Activated CD4-positive, alpha-beta T cell treated with anti-CD3 and anti-CD28 coated beads, Interleukin-2, amount 10 ng/mL, durations not matched to agents 7 days and 5 days (primary cell): ENCODE measurements around the gene THOC7. TPM values are rescaled to one million over a fixed set of nuclear protein-coding genes. Genes with fewer than 3 reads are reported as not detected.

Experiments used
- CTCF ChIA-PET: fragments of 350-600 bp; sonication (Branson Sonifier 250); formaldehyde crosslinking; loops from one replicate; lab custom pipeline; 2021; ENCODE audit warnings: antibody characterized with exemption; lab: Charles Lee
- POLR2A ChIA-PET: fragments of 350-600 bp; sonication (Branson Sonifier 250); formaldehyde crosslinking; loops from one replicate; lab custom pipeline; 2021; ENCODE audit warnings: antibody characterized with exemption; lab: Charles Lee
- DNase-seq: peaks from one replicate; pipeline ENCODE4 v3.0.0-alpha.2; 2020
- H3K27ac Mint-ChIP-seq: one replicate; pipeline ENCODE4 v1.8.0; 2021; ENCODE audit warnings: mild to moderate bottlenecking, moderate library complexity, mixed read lengths
- H3K27me3 Mint-ChIP-seq: one replicate; pipeline ENCODE4 v1.8.0; 2021; ENCODE audit warnings: mixed read lengths
- H3K36me3 Mint-ChIP-seq: one replicate; pipeline ENCODE4 v1.8.0; 2021; ENCODE audit warnings: low read depth, mixed read lengths
- H3K4me1 Mint-ChIP-seq: one replicate; pipeline ENCODE4 v1.8.0; 2021; ENCODE audit warnings: mixed read lengths
- H3K4me3 Mint-ChIP-seq: one replicate; pipeline ENCODE4 v1.8.0; 2021; ENCODE audit warnings: mild to moderate bottlenecking, moderate library complexity, mixed read lengths
- H3K9me3 Mint-ChIP-seq: one replicate; pipeline ENCODE4 v1.8.0; 2021; ENCODE audit warnings: mixed read lengths
- total RNA-seq, 2 experiments: library from RNA; stranded (reverse); gene quantifications; one replicate each; pipeline ENCODE4 v1.2.3, GENCODE V29; 2021

The THOC7 gene
- total RNA-seq, 2 experiments from 2014 or later = 62.2 to 68.8 TPM

- peaks cover 28% of the 10 kb centered on the region for H3K4me1 Mint-ChIP-seq
- peaks cover 45% of the 10 kb centered on the region for H3K36me3 Mint-ChIP-seq
- ChIA-PET POLR2A (no interaction called here), CTCF (no interaction called here)
- no peaks in the 10 kb centered on the region for H3K9me3 Mint-ChIP-seq
- H3K27me3 Mint-ChIP-seq = no peaks in the 10 kb centered on the region
- H3K27ac Mint-ChIP-seq = no peak overlapping the region
- no peak for DNase-seq
- H3K4me3 Mint-ChIP-seq = no peak overlapping the region
Observed at GRCh38 chr3:63900010-63900409, 36.4 kb upstream of the THOC7 start.

DNA sequence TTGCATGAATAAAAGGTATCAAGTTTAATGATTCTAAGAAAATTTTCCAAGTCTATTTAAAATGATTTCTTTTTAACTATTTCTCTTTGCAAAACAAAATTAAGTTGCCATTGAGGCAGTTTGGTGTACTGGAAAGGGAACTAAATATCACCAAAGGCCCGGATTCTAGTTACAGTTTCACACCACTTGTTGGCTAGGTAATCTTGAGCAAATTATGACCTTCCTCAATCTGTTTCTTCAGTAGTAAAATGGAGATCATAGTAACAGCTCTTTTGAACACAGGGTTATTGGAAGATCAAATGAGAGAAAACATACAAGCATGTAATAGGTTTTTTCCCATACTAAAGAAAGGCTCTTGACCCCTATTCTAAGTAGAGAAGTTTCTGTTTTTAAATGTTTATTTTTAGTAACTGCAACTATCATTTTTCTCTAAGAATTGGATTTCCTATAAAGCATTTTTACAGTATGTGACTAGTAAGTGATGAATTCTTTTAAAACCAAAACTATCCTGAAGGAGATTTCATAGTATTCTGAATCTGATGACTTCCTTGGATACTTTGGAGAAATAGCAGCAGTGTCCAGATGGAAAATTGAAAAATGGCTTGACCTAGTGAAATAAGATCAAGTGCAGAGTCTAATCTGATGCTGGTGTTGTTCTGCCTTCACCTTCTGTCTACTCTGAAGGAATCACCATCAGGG is 32.9 kb upstream of the THOC7 start:
- ChIA-PET CTCF (no interaction called here), POLR2A (no interaction called here)
- H3K4me1 Mint-ChIP-seq = peaks cover 33% of the 10 kb centered on the region
- no peaks in the 10 kb centered on the region for H3K27me3 Mint-ChIP-seq
- no peak overlapping the region for H3K27ac Mint-ChIP-seq
- no peak overlapping the region for H3K4me3 Mint-ChIP-seq
- peaks cover 43% of the 10 kb centered on the region for H3K36me3 Mint-ChIP-seq
- H3K9me3 Mint-ChIP-seq = no peaks in the 10 kb centered on the region
- no peak for DNase-seq

GRCh38 chr3:63895422-63896189 is 32.0 kb upstream of the THOC7 start:
- H3K9me3 Mint-ChIP-seq = no peaks in the 10 kb centered on the region
- no peak overlapping the region for H3K4me3 Mint-ChIP-seq
- H3K36me3 Mint-ChIP-seq = peaks cover 41% of the 10 kb centered on the region
- no peak overlapping the region for H3K27ac Mint-ChIP-seq
- CTCF ChIA-PET = interaction anchor here (0.6 to 1.5 kb wide), 3 partner anchors 23 to 1571 kb away, joined by 3 to 5 read pairs (median 4); no protein-coding TSS in a partner anchor
- no peaks in the 10 kb centered on the region for H3K27me3 Mint-ChIP-seq
- POLR2A ChIA-PET = no interaction called here
- H3K4me1 Mint-ChIP-seq = peaks cover 32% of the 10 kb centered on the region
- DNase-seq = no peak

DNA sequence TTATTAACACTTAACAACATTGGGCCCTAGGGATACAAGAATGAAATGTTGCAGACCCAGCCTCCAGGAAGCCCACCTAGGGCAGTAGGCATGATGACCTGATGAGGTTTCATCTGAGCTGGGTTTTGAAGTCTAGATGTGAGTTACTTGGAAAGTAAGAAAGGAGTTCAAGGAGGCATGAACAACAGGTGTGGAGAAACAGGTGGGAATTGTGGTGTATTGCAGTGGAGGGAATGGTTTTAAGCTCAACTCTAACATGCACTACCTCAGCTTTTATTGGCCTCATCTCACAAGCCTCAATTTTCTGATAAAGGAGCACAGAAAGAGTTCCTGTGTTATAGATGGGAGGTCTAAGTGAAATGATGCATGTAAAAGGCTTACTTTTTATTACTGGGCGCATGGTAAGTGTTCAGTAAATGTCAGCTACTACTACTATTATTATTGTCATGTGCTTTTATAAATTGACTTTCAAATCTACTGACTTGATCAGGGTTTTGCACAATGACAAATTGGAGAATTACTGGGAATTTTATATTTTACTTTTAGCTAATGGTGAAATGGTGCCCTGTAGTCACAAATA is 29.3 kb upstream of the THOC7 start:
- CTCF ChIA-PET = interaction anchor here (0.6 kb wide), 1 partner anchor 60 kb away, joined by 4 read pairs; no protein-coding TSS in a partner anchor
- H3K27ac Mint-ChIP-seq = no peak overlapping the region
- peaks cover 23% of the 10 kb centered on the region for H3K36me3 Mint-ChIP-seq
- no peak for DNase-seq
- POLR2A ChIA-PET = no interaction called here
- peaks cover 22% of the 10 kb centered on the region for H3K4me1 Mint-ChIP-seq
- H3K9me3 Mint-ChIP-seq = no peaks in the 10 kb centered on the region
- no peak overlapping the region for H3K4me3 Mint-ChIP-seq
- no peaks in the 10 kb centered on the region for H3K27me3 Mint-ChIP-seq

GRCh38 chr3:63891518-63891917 is 27.9 kb upstream of the THOC7 start:
- ChIA-PET CTCF (no interaction called here), POLR2A (no interaction called here)
- no peak overlapping the region for H3K4me3 Mint-ChIP-seq
- H3K27me3 Mint-ChIP-seq = no peaks in the 10 kb centered on the region
- no peaks in the 10 kb centered on the region for H3K9me3 Mint-ChIP-seq
- H3K36me3 Mint-ChIP-seq = peaks cover 23% of the 10 kb centered on the region
- no peak overlapping the region for H3K27ac Mint-ChIP-seq
- peaks cover 24% of the 10 kb centered on the region for H3K4me1 Mint-ChIP-seq
- no peak for DNase-seq

GRCh38 chr3:63886858-63887257 is 23.3 kb upstream of the THOC7 start:
- Mint-ChIP-seq H3K4me3 (no peak overlapping the region), H3K4me1 (peaks cover 15% of the 10 kb centered on the region), H3K9me3 (no peaks in the 10 kb centered on the region), H3K27me3 (no peaks in the 10 kb centered on the region), H3K36me3 (peaks cover 12% of the 10 kb centered on the region), H3K27ac (no peak overlapping the region)
- ChIA-PET POLR2A (no interaction called here), CTCF (no interaction called here)
- DNase-seq = no peak

DNA sequence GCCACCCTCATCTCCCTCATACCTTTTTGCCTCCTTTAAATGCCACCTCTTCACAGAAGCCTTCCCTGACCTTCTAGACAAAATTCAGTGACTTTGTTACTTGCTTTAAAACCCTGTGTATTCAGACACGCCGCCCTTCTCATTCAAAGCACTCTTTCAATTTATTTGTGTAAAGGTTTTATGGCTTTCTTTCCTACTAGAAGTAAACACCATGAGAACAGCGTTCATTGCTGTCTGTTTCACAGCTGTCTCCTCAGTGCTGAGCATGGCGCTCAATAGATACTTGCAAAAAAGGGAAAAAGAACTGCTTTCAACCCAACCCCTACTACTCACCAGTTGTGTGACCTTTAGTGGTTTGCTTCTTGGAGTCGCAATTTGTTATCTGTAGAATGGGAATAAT is 17.0 kb upstream of the THOC7 start:
- Mint-ChIP-seq H3K27ac (no peak overlapping the region), H3K27me3 (no peaks in the 10 kb centered on the region), H3K4me3 (no peak overlapping the region), H3K4me1 (peaks cover 41% of the 10 kb centered on the region), H3K9me3 (no peaks in the 10 kb centered on the region), H3K36me3 (peaks cover 5% of the 10 kb centered on the region)
- ChIA-PET CTCF (no interaction called here), POLR2A (no interaction called here)
- DNase-seq = no peak

GRCh38 chr3:63878394-63879060 is 14.9 kb upstream of the THOC7 start:
- no peaks in the 10 kb centered on the region for H3K9me3 Mint-ChIP-seq
- no peak overlapping the region for H3K27ac Mint-ChIP-seq
- no peak overlapping the region for H3K4me3 Mint-ChIP-seq
- ChIA-PET POLR2A (no interaction called here), CTCF (interaction anchor here (1.8 kb wide), 1 partner anchor 10 kb away, joined by 6 read pairs; no protein-coding TSS in a partner anchor)
- no peak for DNase-seq
- H3K27me3 Mint-ChIP-seq = no peaks in the 10 kb centered on the region
- peaks cover 53% of the 10 kb centered on the region for H3K4me1 Mint-ChIP-seq
- peaks cover 2% of the 10 kb centered on the region for H3K36me3 Mint-ChIP-seq

- DNase-seq = no peak
- POLR2A ChIA-PET = no interaction called here
- Mint-ChIP-seq H3K9me3 (no peaks in the 10 kb centered on the region), H3K27ac (no peak overlapping the region), H3K4me1 (peaks cover 53% of the 10 kb centered on the region), H3K27me3 (no peaks in the 10 kb centered on the region), H3K36me3 (peaks cover 2% of the 10 kb centered on the region), H3K4me3 (no peak overlapping the region)
- CTCF ChIA-PET = interaction anchor here (1.8 kb wide), 1 partner anchor 9 kb away, joined by 6 read pairs; no protein-coding TSS in a partner anchor
Observed at GRCh38 chr3:63877737-63878393, 14.3 kb upstream of the THOC7 start.

DNA sequence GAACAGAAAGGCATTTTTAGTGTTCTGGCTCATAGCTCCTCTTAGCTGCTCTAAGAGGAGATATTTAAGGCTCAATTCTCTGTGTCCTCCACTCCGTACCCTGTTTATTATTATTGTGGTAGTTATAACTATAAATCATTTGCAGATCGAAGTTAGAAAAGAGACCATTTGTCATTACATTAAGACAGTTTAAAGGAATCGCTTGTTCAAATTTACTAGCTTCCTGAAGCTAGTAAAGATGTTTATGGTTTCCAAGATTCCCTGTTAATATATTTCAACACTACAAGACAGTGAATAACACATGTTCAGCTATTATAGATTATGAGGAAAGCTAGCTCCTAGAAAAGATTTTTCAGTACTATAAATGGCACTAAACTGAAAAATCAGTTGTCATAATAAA is 12.7 kb upstream of the THOC7 start:
- POLR2A ChIA-PET = no interaction called here

DNA sequence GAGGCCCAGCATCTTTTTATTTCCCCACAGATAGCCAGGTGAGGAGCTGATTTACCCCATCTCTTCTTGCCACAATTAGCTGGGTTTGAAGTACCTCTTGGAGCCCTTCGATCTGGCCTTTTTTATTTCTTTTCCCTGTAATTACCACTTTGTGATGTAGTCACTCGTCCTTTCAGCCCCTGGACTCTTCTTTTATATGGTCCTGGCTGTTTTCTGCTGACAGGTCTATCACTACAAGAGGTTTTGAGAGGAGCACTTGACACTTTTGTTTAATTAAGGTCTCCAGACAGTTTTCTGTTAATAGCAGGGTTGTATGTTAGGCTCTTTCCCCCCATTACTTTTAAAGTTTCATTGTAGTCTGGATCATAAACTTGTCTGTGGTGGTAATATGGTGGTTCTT is 11.9 kb upstream of the THOC7 start:
- no peaks in the 10 kb centered on the region for H3K27me3 Mint-ChIP-seq
- H3K9me3 Mint-ChIP-seq = no peaks in the 10 kb centered on the region
- H3K4me3 Mint-ChIP-seq = no peak overlapping the region
- no peak for DNase-seq
- H3K4me1 Mint-ChIP-seq = peaks cover 58% of the 10 kb centered on the region
- ChIA-PET CTCF (no interaction called here), POLR2A (no interaction called here)
- no peak overlapping the region for H3K27ac Mint-ChIP-seq
- peaks cover 5% of the 10 kb centered on the region for H3K36me3 Mint-ChIP-seq

More for the DNA sequence above, 12.7 kb upstream of the THOC7 start:
- Mint-ChIP-seq H3K4me1 (peaks cover 58% of the 10 kb centered on the region), H3K27me3 (no peaks in the 10 kb centered on the region), H3K4me3 (no peak overlapping the region), H3K9me3 (no peaks in the 10 kb centered on the region), H3K27ac (no peak overlapping the region), H3K36me3 (peaks cover 2% of the 10 kb centered on the region)
- CTCF ChIA-PET = interaction anchor here (0.7 kb wide), 1 partner anchor 102 kb away, joined by 3 read pairs; no protein-coding TSS in a partner anchor
- no peak for DNase-seq

GRCh38 chr3:63874769-63875168 is 11.2 kb upstream of the THOC7 start:
- Mint-ChIP-seq H3K4me3 (no peak overlapping the region), H3K36me3 (peaks cover 6% of the 10 kb centered on the region), H3K27ac (no peak overlapping the region), H3K9me3 (no peaks in the 10 kb centered on the region), H3K27me3 (no peaks in the 10 kb centered on the region), H3K4me1 (peaks cover 60% of the 10 kb centered on the region)
- no peak for DNase-seq
- ChIA-PET POLR2A (no interaction called here), CTCF (interaction anchor here (1.0 kb wide), 2 partner anchors 14 to 15 kb away, joined by 3 to 4 read pairs; no protein-coding TSS in a partner anchor)
